HG03439 (cell line): Measurements from ENCODE around the gene FAT1.

ENCODE experiments used
- ATAC-seq: cut with Tn5 transposase; IDR thresholded peaks from one replicate; pipeline ENCODE4 v1.9.1; 2021; ENCODE audit warnings: mild to moderate bottlenecking, moderate library complexity; ENCODE audit not compliant: unreplicated experiment

FAT1 gene

GRCh38 chr4:186658657-186659056, 65.0 kb downstream of the FAT1 start:
- no peak for ATAC-seq

GRCh38 chr4:186657764-186658163, 65.9 kb downstream of the FAT1 start:
- ATAC-seq, result no peak

- ATAC-seq, result no peak
Observed at GRCh38 chr4:186653969-186654368, 69.7 kb downstream of the FAT1 start.

GRCh38 chr4:186651624-186652023, 72.0 kb downstream of the FAT1 start:
- no peak for ATAC-seq

- no peak for ATAC-seq
Observed at GRCh38 chr4:186651181-186651603, 72.5 kb downstream of the FAT1 start.

- no peak for ATAC-seq
Observed at GRCh38 chr4:186650401-186651180, 73.1 kb downstream of the FAT1 start.

- no peak for ATAC-seq
Observed at GRCh38 chr4:186647821-186648220, 75.8 kb downstream of the FAT1 start.

GRCh38 chr4:186644737-186645261, 78.9 kb downstream of the FAT1 start:
- ATAC-seq, result no peak

- ATAC-seq, result no peak
Observed at GRCh38 chr4:186644311-186644638, 79.4 kb downstream of the FAT1 start.

GRCh38 chr4:186643501-186644310, 80.0 kb downstream of the FAT1 start:
- ATAC-seq, result no peak

- ATAC-seq, result no peak
Observed at GRCh38 chr4:186642998-186643397, 80.7 kb downstream of the FAT1 start.

GRCh38 chr4:186642530-186642929, 81.1 kb downstream of the FAT1 start:
- no peak for ATAC-seq

- no peak for ATAC-seq
Observed at GRCh38 chr4:186634591-186635128, 89.0 kb downstream of the FAT1 start.

- no peak for ATAC-seq
Observed at GRCh38 chr4:186633844-186634243, 89.8 kb downstream of the FAT1 start.

- no peak for ATAC-seq
Observed at GRCh38 chr4:186630128-186630527, 93.5 kb downstream of the FAT1 start.

- no peak for ATAC-seq
Observed at GRCh38 chr4:186628058-186628711, 95.5 kb downstream of the FAT1 start.

GRCh38 chr4:186627226-186627865, 96.3 kb downstream of the FAT1 start:
- ATAC-seq, result no peak

- ATAC-seq, result no peak
Observed at GRCh38 chr4:186624951-186625350, 98.7 kb downstream of the FAT1 start.

- ATAC-seq, result no peak
Observed at GRCh38 chr4:186623546-186623945, 100.1 kb downstream of the FAT1 start.

- no peak for ATAC-seq
Observed at GRCh38 chr4:186622788-186623464, 100.7 kb downstream of the FAT1 start.
